Measurements from ENCODE around the gene PRR30.
A peak's percentile ranks its signal among the peaks of the same experiment; 100 is the strongest.
"Not testable (repeated sequence)": the region's sequence is repeated elsewhere in the genome, so short reads cannot be mapped to it uniquely, and the experiment has no call there.

Gene PRR30

DNA sequence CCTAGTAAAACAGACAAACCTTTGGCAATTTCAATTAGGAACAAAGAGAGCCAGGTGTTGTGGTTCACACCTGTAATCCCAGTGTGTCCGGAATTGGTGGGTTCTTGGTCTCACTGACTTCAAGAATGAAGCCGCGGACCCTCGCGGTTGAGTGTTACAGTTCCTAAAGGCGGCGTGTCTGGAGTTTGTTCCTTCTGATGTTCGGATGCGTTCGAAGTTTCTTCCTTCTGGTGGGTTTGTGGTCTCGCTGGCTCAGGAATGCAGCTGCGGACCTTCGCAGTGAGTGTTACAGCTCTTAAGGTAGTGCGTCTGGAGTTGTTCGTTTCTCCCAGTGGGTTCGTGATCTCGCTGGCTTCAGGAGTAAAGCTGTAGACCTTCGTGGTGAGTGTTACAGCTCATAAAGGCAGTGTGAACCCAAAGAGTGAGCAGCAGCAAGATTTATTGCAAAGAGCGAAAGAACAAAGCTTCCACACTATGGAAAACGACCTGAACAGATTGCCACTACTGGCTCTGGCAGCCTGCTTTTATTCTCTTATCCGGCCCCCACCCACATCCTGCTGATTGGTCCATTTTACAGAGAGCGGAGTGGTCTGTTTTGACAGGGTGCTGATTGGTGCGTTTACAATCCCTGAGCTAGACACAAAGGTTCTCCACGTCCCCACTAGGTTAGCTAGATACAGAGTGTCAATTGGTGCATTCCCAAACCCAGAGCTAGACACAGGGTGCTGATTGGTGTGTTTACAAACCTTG, 28.4 kb downstream of the PRR30 start:
- H3K27ac ChIP-seq (ENCODE audit: low read depth, low read length); H2AFZ ChIP-seq (ENCODE audit: low read length, unreplicated experiment); H3K27me3 ChIP-seq (ENCODE audit: insufficient read depth, low read length); H3K79me2 ChIP-seq (ENCODE audit: control insufficient read depth, insufficient read depth, low read length, unreplicated experiment); H3K4me3 ChIP-seq (ENCODE audit: low read depth, low read length); H3K36me3 ChIP-seq (ENCODE audit: insufficient read depth, low read length); H3K4me1 ChIP-seq (ENCODE audit: control insufficient read depth, insufficient read depth, low read length, unreplicated experiment): not testable (repeated sequence)

DNA sequence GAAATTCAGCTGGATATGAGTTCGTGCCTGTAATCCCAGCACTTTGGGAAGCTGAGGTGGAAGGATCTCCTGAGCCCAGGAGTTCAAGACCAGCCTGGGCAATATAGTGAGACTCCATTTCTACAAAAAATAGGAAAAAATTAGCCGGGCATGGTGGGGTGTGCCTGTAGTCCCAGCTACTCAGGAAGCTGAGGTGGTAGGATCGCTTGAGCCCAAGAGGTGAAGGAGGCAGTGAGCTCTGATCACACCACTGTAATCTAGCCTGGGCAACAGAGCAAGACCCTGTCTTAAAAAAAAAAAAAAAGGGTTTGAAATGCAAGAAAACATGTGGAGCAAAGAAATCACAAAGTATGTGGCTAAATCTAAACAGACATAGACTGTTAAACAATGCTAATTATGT, 30.1 kb downstream of the PRR30 start:
- no peaks in the 10 kb centered on the region for H3K4me1 ChIP-seq (ENCODE audit: control insufficient read depth, insufficient read depth, low read length, unreplicated experiment)
- H3K27me3 ChIP-seq (ENCODE audit: insufficient read depth, low read length): no peaks in the 10 kb centered on the region
- no peaks in the 10 kb centered on the region for H3K79me2 ChIP-seq (ENCODE audit: control insufficient read depth, insufficient read depth, low read length, unreplicated experiment)
- no peak overlapping the region for H3K27ac ChIP-seq (ENCODE audit: low read depth, low read length)
- no peak overlapping the region for H2AFZ ChIP-seq (ENCODE audit: low read length, unreplicated experiment)
- no peaks in the 10 kb centered on the region for H3K36me3 ChIP-seq (ENCODE audit: insufficient read depth, low read length)
- no peak overlapping the region for H3K4me3 ChIP-seq (ENCODE audit: low read depth, low read length)

DNA sequence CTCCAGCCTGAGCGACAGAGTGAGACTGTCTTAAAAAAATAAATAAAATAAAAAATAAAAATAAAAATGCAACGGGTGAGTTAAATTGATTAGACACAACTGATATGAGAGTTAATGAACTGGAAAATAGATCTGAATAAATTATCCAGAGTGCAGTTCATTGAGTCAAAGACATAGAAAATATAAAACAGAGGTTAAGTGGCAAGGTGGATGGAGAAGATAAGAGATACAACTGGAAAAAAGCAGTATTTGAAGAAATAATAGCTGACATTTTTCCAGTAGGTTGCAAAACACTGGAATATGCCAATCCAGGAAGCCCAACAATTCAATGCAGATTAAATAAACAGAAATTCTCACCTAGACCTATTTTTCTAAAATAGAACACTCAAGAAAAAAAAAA, 31.0 kb downstream of the PRR30 start:
- no peak overlapping the region for H3K4me3 ChIP-seq (ENCODE audit: low read depth, low read length)
- H3K4me1 ChIP-seq (ENCODE audit: control insufficient read depth, insufficient read depth, low read length, unreplicated experiment): no peaks in the 10 kb centered on the region
- H3K27ac ChIP-seq (ENCODE audit: low read depth, low read length): no peak overlapping the region
- H3K79me2 ChIP-seq (ENCODE audit: control insufficient read depth, insufficient read depth, low read length, unreplicated experiment): no peaks in the 10 kb centered on the region
- no peak overlapping the region for H2AFZ ChIP-seq (ENCODE audit: low read length, unreplicated experiment)
- no peaks in the 10 kb centered on the region for H3K36me3 ChIP-seq (ENCODE audit: insufficient read depth, low read length)
- no peaks in the 10 kb centered on the region for H3K27me3 ChIP-seq (ENCODE audit: insufficient read depth, low read length)

DNA sequence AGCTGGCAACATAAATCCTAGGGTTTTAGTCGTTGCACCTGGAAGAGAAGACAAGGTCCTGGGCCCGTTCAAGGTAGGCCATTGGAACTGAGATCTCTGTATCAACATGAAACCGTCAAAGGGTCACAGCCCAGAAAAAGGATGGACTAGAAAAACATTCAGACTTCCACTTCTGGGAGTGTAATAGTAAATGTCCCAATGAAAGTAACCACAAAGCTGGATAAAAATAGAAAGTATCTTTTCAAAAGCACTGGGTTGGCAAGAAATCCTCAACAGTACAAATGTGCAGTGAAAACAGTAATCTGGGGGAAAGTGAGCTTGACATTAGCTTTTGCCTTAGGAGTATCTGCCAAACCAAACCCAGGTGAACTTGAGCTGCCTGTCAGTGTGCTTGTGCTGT, 33.2 kb downstream of the PRR30 start:
- no peaks in the 10 kb centered on the region for H3K36me3 ChIP-seq (ENCODE audit: insufficient read depth, low read length)

DNA sequence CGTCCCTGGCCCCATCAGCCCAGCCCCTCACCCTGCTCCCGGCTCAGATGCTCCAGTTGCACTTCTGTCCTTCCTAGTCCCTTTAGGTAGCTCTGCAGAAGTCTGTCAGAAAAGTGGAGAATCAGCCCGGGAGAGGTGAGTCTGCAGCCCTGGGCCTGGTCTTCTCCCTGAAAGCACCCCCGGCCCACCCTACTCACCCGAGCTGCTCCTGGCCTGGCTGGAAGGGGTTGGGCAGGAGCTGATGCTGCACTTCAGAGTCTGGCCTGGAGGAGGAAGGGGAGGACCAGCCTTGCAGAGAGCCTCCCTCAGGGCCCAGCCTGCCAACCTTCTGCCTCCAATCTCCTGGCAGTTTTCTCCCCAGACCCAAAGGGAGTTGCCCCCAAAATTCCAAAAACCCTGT, 36.9 kb downstream of the PRR30 start:
- Histone ChIP-seq H2AFZ (ENCODE audit: low read length, unreplicated experiment) (no peak overlapping the region), H3K27ac (ENCODE audit: low read depth, low read length) (no peak overlapping the region), H3K27me3 (ENCODE audit: insufficient read depth, low read length) (no peaks in the 10 kb centered on the region), H3K4me3 (ENCODE audit: low read depth, low read length) (no peak overlapping the region), H3K4me1 (ENCODE audit: control insufficient read depth, insufficient read depth, low read length, unreplicated experiment) (no peaks in the 10 kb centered on the region), H3K79me2 (ENCODE audit: control insufficient read depth, insufficient read depth, low read length, unreplicated experiment) (no peaks in the 10 kb centered on the region), H3K36me3 (ENCODE audit: insufficient read depth, low read length) (no peaks in the 10 kb centered on the region)

More for the DNA sequence above, 33.2 kb downstream of the PRR30 start:
- Histone ChIP-seq H3K4me1 (ENCODE audit: control insufficient read depth, insufficient read depth, low read length, unreplicated experiment) (no peaks in the 10 kb centered on the region), H3K27me3 (ENCODE audit: insufficient read depth, low read length) (no peaks in the 10 kb centered on the region), H3K27ac (ENCODE audit: low read depth, low read length) (no peak overlapping the region), H3K79me2 (ENCODE audit: control insufficient read depth, insufficient read depth, low read length, unreplicated experiment) (no peaks in the 10 kb centered on the region), H2AFZ (ENCODE audit: low read length, unreplicated experiment) (no peak overlapping the region), H3K4me3 (ENCODE audit: low read depth, low read length) (no peak overlapping the region)

DNA sequence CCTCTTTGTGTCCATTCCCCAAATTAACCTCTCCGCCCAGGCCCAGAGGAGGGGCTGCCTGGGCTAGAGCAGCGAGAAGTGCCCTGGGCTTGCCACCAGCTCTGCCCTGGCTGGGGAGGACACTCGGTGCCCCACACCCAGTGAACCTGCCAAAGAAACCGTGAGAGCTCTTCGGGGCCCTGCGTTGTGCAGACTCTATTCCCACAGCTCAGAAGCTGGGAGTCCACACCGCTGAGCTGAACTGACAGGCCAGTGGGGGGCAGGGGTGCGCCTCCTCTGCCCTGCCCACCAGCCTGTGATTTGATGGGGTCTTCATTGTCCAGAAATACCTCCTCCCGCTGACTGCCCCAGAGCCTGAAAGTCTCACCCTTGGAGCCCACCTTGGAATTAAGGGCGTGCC, 39.2 kb downstream of the PRR30 start:
- no peak overlapping the region for H2AFZ ChIP-seq (ENCODE audit: low read length, unreplicated experiment)
- peaks cover 7% of the 10 kb centered on the region for H3K4me1 ChIP-seq (ENCODE audit: control insufficient read depth, insufficient read depth, low read length, unreplicated experiment)
- no peak overlapping the region for H3K27ac ChIP-seq (ENCODE audit: low read depth, low read length)
- no peak overlapping the region for H3K4me3 ChIP-seq (ENCODE audit: low read depth, low read length)
- no peaks in the 10 kb centered on the region for H3K79me2 ChIP-seq (ENCODE audit: control insufficient read depth, insufficient read depth, low read length, unreplicated experiment)
- no peaks in the 10 kb centered on the region for H3K36me3 ChIP-seq (ENCODE audit: insufficient read depth, low read length)
- no peaks in the 10 kb centered on the region for H3K27me3 ChIP-seq (ENCODE audit: insufficient read depth, low read length)

DNA sequence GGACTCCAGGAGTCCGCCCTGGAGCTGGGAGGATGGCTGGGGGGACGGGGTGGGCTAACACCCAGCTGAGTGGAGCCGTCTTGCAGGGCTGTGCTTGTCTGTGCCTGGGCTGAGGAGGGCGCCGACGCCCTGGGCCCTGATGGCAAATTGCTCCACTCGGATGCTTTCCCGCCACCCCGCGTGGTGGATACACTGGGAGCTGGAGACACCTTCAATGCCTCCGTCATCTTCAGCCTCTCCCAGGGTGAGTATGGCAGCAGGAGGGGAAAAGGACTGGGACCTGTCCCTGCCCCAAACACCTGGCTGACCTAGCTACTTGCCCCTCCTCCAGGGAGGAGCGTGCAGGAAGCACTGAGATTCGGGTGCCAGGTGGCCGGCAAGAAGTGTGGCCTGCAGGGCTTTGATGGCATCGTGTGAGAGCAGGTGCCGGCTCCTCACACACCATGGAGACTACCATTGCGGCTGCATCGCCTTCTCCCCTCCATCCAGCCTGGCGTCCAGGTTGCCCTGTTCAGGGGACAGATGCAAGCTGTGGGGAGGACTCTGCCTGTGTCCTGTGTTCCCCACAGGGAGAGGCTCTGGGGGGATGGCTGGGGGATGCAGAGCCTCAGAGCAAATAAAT, 39.8 kb downstream of the PRR30 start:
- Histone ChIP-seq H3K27me3 (ENCODE audit: insufficient read depth, low read length) (no peaks in the 10 kb centered on the region), H3K27ac (ENCODE audit: low read depth, low read length) (no peak overlapping the region), H3K79me2 (ENCODE audit: control insufficient read depth, insufficient read depth, low read length, unreplicated experiment) (no peaks in the 10 kb centered on the region), H3K36me3 (ENCODE audit: insufficient read depth, low read length) (no peaks in the 10 kb centered on the region), H3K4me1 (ENCODE audit: control insufficient read depth, insufficient read depth, low read length, unreplicated experiment) (peaks cover 7% of the 10 kb centered on the region), H3K4me3 (ENCODE audit: low read depth, low read length) (no peak overlapping the region), H2AFZ (ENCODE audit: low read length, unreplicated experiment) (no peak overlapping the region)

DNA sequence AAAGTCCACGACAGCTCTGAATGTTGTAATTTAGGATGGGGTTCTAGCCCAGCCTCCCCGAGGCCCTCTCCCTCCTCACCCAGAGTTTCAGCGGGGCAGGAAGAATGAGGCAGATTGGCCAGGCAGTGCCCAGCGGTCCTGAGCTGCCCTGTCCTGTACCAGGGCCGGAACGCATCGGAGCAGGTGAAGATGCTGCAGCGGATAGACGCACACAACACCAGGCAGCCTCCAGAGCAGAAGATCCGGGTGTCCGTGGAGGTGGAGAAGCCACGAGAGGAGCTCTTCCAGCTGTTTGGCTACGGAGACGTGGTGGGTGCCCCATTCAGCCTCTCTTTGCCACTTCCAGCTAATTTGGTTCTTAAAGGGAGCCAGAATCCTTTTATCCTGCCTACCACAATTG, 41.9 kb downstream of the PRR30 start:
- H3K36me3 ChIP-seq (ENCODE audit: insufficient read depth, low read length): no peaks in the 10 kb centered on the region
- H3K79me2 ChIP-seq (ENCODE audit: control insufficient read depth, insufficient read depth, low read length, unreplicated experiment): no peaks in the 10 kb centered on the region
- H3K4me3 ChIP-seq (ENCODE audit: low read depth, low read length): no peak overlapping the region
- H3K27ac ChIP-seq (ENCODE audit: low read depth, low read length): no peak overlapping the region
- no peak overlapping the region for H2AFZ ChIP-seq (ENCODE audit: low read length, unreplicated experiment)
- H3K27me3 ChIP-seq (ENCODE audit: insufficient read depth, low read length): no peaks in the 10 kb centered on the region
- H3K4me1 ChIP-seq (ENCODE audit: control insufficient read depth, insufficient read depth, low read length, unreplicated experiment): peaks cover 7% of the 10 kb centered on the region

DNA sequence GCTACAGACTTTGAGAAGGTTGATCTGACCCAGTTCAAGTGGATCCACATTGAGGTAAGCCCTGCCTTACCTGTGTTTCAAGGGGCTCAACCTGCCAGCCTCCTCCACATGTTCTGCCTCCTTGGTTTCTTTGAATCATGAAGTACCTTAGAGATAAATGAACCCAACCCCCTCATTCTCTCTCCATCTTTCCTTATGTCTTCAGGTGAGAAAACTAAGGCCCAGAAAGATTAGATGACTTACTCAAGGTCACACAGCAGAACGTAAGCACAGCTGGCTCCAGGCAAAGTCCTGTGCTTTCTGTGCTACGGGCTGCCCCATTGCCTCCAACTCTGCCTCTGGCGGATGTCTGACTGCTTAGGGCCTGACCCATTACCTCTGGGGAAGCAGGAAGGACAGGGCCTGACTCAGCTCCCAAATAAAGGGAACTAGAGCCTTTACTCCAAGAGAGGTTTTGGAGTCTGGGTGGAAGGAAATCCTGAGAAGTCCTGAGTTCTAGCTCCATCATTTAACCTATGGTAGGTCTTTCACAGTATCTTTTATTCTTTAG, 42.4 kb downstream of the PRR30 start:
- H3K27ac ChIP-seq (ENCODE audit: low read depth, low read length): no peak overlapping the region
- H3K27me3 ChIP-seq (ENCODE audit: insufficient read depth, low read length): no peaks in the 10 kb centered on the region
- no peak overlapping the region for H2AFZ ChIP-seq (ENCODE audit: low read length, unreplicated experiment)
- peaks cover 7% of the 10 kb centered on the region for H3K4me1 ChIP-seq (ENCODE audit: control insufficient read depth, insufficient read depth, low read length, unreplicated experiment)
- H3K4me3 ChIP-seq (ENCODE audit: low read depth, low read length): no peak overlapping the region
- H3K79me2 ChIP-seq (ENCODE audit: control insufficient read depth, insufficient read depth, low read length, unreplicated experiment): no peaks in the 10 kb centered on the region
- H3K36me3 ChIP-seq (ENCODE audit: insufficient read depth, low read length): no peaks in the 10 kb centered on the region

DNA sequence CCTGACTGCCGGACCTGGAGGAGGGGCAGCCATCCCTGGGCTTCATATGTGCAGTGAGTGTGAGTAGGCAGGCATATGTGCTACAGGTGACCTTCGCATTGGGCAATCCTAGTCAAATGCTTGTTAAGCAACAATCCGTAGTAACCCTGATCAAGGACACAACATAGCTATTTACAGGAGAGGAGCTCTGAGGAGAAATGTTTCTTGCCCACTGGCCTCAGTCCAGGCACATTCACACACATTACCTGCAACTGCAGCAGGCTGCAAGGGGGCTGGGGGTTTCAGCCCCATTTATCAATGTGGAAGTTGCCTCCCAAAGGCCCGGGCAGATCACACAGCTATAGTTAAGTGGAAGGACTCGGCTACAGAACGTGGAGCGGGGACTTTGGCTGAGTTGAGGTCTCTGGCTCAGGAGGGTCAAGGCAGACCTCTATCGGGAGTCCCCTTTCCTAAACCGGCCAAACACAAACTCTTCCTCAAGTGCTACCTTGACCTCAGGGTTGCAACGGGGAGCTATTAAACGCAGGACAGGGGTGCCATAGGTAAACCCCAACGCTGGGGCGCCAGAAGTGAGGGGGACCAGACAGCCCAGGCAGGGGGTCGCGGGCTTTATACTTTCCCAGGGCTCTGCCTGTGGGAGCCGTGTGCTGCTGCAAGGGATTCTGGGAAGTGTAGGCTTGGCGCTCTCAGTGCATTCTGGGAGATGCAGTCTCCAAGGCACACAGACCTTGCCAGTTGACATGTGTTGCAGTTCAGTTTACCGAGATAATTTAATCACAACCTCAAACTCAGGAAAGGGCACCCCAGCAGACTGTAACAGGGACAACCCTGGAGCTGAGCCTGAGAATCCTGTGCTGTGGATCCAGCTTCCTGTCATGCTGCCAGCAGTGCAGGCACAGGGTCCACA, 43.2 kb downstream of the PRR30 start:
- no peaks in the 10 kb centered on the region for H3K79me2 ChIP-seq (ENCODE audit: control insufficient read depth, insufficient read depth, low read length, unreplicated experiment)
- peaks cover 7% of the 10 kb centered on the region for H3K4me1 ChIP-seq (ENCODE audit: control insufficient read depth, insufficient read depth, low read length, unreplicated experiment)
- H3K4me3 ChIP-seq (ENCODE audit: low read depth, low read length): peak overlapping the region; percentile 41; the same call in 1 of the 2 replicates
- no peaks in the 10 kb centered on the region for H3K27me3 ChIP-seq (ENCODE audit: insufficient read depth, low read length)
- no peaks in the 10 kb centered on the region for H3K36me3 ChIP-seq (ENCODE audit: insufficient read depth, low read length)
- H2AFZ ChIP-seq (ENCODE audit: low read length, unreplicated experiment): peak overlapping the region; percentile 80
- no peak overlapping the region for H3K27ac ChIP-seq (ENCODE audit: low read depth, low read length)

Measured in ACC112 (cell line).